ENCODE data around the gene VN1R2.
A peak's percentile ranks its signal among the peaks of the same experiment; 100 is the strongest.
"Not testable (repeated sequence)": the region's sequence is repeated elsewhere in the genome, so short reads cannot be mapped to it uniquely, and the experiment has no call there.

VN1R2 gene

GRCh38 chr19:53257715-53258342 is at the start of gene VN1R2:
Gene VN1R2, plus strand, starts transcription at chr19:53258292. Its CDS starts 84 bp downstream, at chr19:53258376.
- not testable (repeated sequence) for DNase-seq

- not testable (repeated sequence) for DNase-seq
Observed at GRCh38 chr19:53211554-53211953, 46.5 kb upstream of the VN1R2 start.

- DNase-seq, result no peak
Observed at GRCh38 chr19:53212703-53213320, 45.3 kb upstream of the VN1R2 start.

- not testable (repeated sequence) for DNase-seq
Observed at GRCh38 chr19:53222716-53223115, 35.4 kb upstream of the VN1R2 start.

- DNase-seq, result no peak
Observed at GRCh38 chr19:53224606-53225005, 33.5 kb upstream of the VN1R2 start.

GRCh38 chr19:53237114-53237777 is 20.8 kb upstream of the VN1R2 start:
- no peak for DNase-seq

- DNase-seq, result no peak
Observed at GRCh38 chr19:53246498-53246897, 11.6 kb upstream of the VN1R2 start.

GRCh38 chr19:53254411-53255341 is 3.4 kb upstream of the VN1R2 start, which contains the start of gene ZNF677:
Gene ZNF677, minus strand, starts transcription at chr19:53254873. Its CDS starts 3,323 bp downstream, at chr19:53251550.
- DNase-seq, result peak; percentile 88

GRCh38 chr19:53267623-53268022 is 9.5 kb downstream of the VN1R2 start, which contains the start of gene VN1R4:
Gene VN1R4, minus strand, starts transcription at chr19:53267723. Its CDS starts 58 bp downstream, at chr19:53267665.
- DNase-seq, result not testable (repeated sequence)

- DNase-seq, result not testable (repeated sequence)
Observed at GRCh38 chr19:53269861-53270260, 11.8 kb downstream of the VN1R2 start.

- DNase-seq, result no peak
Observed at GRCh38 chr19:53272044-53272443, 14.0 kb downstream of the VN1R2 start.

GRCh38 chr19:53275480-53275879 is 17.4 kb downstream of the VN1R2 start:
- no peak for DNase-seq

GRCh38 chr19:53281947-53282346 is 23.9 kb downstream of the VN1R2 start:
- DNase-seq, result not testable (repeated sequence)

GRCh38 chr19:53285087-53285486 is 27.0 kb downstream of the VN1R2 start:
- DNase-seq, result no peak

GRCh38 chr19:53290758-53291549 is 32.9 kb downstream of the VN1R2 start:
- DNase-seq, result no peak

GRCh38 chr19:53294786-53295441 is 36.8 kb downstream of the VN1R2 start:
- DNase-seq, result no peak

GRCh38 chr19:53301341-53301740 is 43.2 kb downstream of the VN1R2 start:
- DNase-seq, result not testable (repeated sequence)

GRCh38 chr19:53308339-53308811 is 50.3 kb downstream of the VN1R2 start:
- DNase-seq, result peak; percentile 16
